ENCODE results near the gene NRSN2.

DNA sequence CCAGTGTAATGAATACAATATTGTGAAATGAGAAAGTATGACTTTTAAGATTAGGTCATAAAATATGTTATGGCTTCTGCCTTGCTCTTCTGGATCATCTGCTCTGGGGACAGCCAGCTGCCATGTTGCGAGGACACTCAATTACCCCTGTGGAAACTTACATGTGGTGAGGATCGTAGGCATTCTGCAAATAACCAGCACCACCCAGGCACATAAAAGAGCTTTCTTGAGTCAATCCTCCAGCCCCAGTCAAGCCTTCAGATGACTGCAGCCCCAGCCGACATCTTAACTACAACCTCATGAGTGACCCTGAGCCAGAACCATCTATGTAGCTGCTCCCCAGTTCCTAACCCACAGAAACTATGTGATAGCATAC, 56.7 kb downstream of the NRSN2 start:
- TF ChIP-seq FOXK2 (IDR thresholded peaks at IDR 0.05) = no peak
- no peak for TF ChIP-seq BHLHE40 (IDR thresholded peaks at IDR 0.05; ENCODE audit: borderline replicate concordance)
- TF ChIP-seq, protein P1, sequence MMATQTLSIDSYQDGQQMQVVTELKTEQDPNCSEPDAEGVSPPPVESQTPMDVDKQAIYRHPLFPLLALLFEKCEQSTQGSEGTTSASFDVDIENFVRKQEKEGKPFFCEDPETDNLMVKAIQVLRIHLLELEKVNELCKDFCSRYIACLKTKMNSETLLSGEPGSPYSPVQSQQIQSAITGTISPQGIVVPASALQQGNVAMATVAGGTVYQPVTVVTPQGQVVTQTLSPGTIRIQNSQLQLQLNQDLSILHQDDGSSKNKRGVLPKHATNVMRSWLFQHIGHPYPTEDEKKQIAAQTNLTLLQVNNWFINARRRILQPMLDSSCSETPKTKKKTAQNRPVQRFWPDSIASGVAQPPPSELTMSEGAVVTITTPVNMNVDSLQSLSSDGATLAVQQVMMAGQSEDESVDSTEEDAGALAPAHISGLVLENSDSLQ (IDR thresholded peaks at IDR 0.05) = no peak
- no peak for TF ChIP-seq HDGF (IDR thresholded peaks at IDR 0.05; ENCODE audit: borderline replicate concordance)
- TF ChIP-seq SP1 (IDR thresholded peaks at IDR 0.05) = no peak
- no peak for TF ChIP-seq ZNF384 (IDR thresholded peaks at IDR 0.05)
- TF ChIP-seq ARNT (IDR thresholded peaks at IDR 0.05) = no peak
- no peak for TF ChIP-seq L3MBTL2 (conservative IDR thresholded peaks at IDR 0.05)
- no peak for TF ChIP-seq LEF1 (IDR thresholded peaks at IDR 0.05; ENCODE audit: borderline replicate concordance)
- no peak for TF ChIP-seq CTBP1 (IDR thresholded peaks at IDR 0.05; ENCODE audit: borderline replicate concordance)
- no peak for TF ChIP-seq FOXM1 (IDR thresholded peaks at IDR 0.05; ENCODE audit: borderline replicate concordance)
- TF ChIP-seq NFRKB (IDR thresholded peaks at IDR 0.05) = no peak
- no peak for TF ChIP-seq ELF4 (IDR thresholded peaks at IDR 0.05)

Data from HEK293T (cell line).